ENCODE measurements around the gene BAZ2A.

GRCh38 chr12:56589783-56590182 is 40.3 kb downstream of the BAZ2A start:
- TF ChIP-seq CTCF (IDR thresholded peaks at IDR 0.05) (no peak), POLR2A (IDR thresholded peaks at IDR 0.05) (no peak)

All from prostate gland (tissue), 2 donors.